ENCODE data around the gene ATP13A2.

ATP13A2 gene

DNA sequence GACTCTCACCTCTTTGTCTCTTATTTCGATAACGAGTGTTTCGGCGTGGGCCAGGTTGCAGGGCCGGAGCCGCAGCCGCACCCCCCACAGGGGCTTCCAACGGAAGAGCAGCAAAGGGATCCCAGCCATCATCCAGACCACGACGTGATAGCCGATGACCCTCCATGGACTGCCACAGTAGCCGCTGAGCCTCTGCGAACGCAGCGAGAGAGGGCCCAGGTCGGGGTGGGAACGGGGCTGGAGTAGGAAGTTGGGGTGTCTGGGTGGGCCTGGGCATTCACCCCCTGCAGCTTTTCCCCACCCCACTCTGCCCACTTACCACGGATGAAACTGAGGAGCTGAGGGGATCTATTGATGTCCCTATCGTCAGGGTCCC is 6.4 kb downstream of the ATP13A2 start:
- ATAC-seq (replicated peaks) = no peak

GRCh38 chr1:17004466-17005364 is 7.0 kb downstream of the ATP13A2 start:
- Mint-ChIP-seq H3K27me3 (no peaks in the 10 kb centered on the region), H3K36me3 (peaks cover 17 to 30% of the 10 kb centered on the region in 2 donors), H3K27ac (no peak overlapping the region), H3K4me1 (peaks cover 3 to 4% of the 10 kb centered on the region in 2 donors), H3K9me3 (no peaks in the 10 kb centered on the region), H3K4me3 (no peak overlapping the region)
- no peak for DNase-seq
- no peak for ATAC-seq (replicated peaks)

More for the DNA sequence above, 6.4 kb downstream of the ATP13A2 start:
- Mint-ChIP-seq H3K27me3 (no peaks in the 10 kb centered on the region), H3K36me3 (peaks cover 17 to 28% of the 10 kb centered on the region in 2 donors), H3K4me1 (peaks cover 9 to 11% of the 10 kb centered on the region in 2 donors), H3K27ac (no peak overlapping the region), H3K9me3 (no peaks in the 10 kb centered on the region), H3K4me3 (no peak overlapping the region)
- no peak for DNase-seq

- Mint-ChIP-seq H3K4me1 (no peaks in the 10 kb centered on the region), H3K4me3 (no peak overlapping the region), H3K27me3 (no peaks in the 10 kb centered on the region), H3K36me3 (peaks cover 30 to 46% of the 10 kb centered on the region in 2 donors), H3K27ac (no peak overlapping the region), H3K9me3 (no peaks in the 10 kb centered on the region)
- ATAC-seq (replicated peaks) (no peak), DNase-seq (no peak)
Observed at GRCh38 chr1:17002524-17002902, 9.2 kb downstream of the ATP13A2 start.

- no peaks in the 10 kb centered on the region for H3K9me3 Mint-ChIP-seq
- peaks cover 30 to 46% of the 10 kb centered on the region in 2 donors for H3K36me3 Mint-ChIP-seq
- DNase-seq = no peak
- no peak for ATAC-seq (replicated peaks)
- H3K4me3 Mint-ChIP-seq = no peak overlapping the region
- no peaks in the 10 kb centered on the region for H3K27me3 Mint-ChIP-seq
- no peaks in the 10 kb centered on the region for H3K4me1 Mint-ChIP-seq
- no peak overlapping the region for H3K27ac Mint-ChIP-seq
Observed at GRCh38 chr1:17001760-17002523, 9.8 kb downstream of the ATP13A2 start.

DNA sequence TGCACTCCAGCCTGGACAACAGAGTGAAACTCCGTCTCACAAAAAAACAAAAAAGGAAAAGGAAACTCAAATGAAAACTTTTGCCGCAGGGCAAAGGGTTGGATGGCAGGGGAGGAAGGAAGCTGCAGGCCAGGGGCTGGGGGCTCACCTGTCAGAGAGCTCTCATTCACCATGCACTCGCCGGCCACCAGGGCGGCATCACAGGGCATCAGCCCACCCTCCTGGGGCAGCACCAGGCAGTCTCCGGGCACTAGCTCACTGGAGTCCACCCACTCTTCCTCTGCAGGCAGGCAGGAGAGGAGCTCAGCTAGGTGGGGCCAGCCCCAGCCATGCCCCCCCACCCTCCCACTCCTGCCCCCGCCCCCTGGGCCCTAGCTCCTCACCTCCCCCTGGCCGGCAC is 11.9 kb downstream of the ATP13A2 start:
- no peak overlapping the region for H3K4me3 Mint-ChIP-seq
- no peaks in the 10 kb centered on the region for H3K9me3 Mint-ChIP-seq
- peaks cover 40 to 59% of the 10 kb centered on the region in 2 donors for H3K36me3 Mint-ChIP-seq
- no peaks in the 10 kb centered on the region for H3K4me1 Mint-ChIP-seq
- no peak overlapping the region for H3K27ac Mint-ChIP-seq
- no peaks in the 10 kb centered on the region for H3K27me3 Mint-ChIP-seq
- no peak for ATAC-seq (replicated peaks)
- no peak for DNase-seq

DNA sequence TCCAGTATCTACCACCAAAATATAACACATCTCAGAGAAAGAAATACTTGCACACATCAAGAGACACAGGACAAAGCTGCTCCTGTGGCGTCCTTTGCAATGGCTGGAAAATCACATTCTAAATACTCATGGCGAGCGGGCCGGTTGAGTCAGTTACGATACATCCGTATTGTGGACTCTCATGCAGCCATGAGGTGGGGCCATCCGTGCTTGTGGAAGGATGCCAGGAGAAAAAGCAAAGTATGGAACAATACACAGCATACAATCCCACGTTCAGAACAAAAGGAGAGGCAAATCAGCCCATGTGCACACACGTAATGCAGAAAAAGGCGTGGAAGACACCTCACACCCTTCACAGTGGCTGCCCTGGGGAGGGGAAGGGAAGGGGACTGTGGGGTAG is 13.1 kb downstream of the ATP13A2 start:
- no peak for DNase-seq
- no peaks in the 10 kb centered on the region for H3K4me1 Mint-ChIP-seq
- no peaks in the 10 kb centered on the region for H3K27me3 Mint-ChIP-seq
- no peaks in the 10 kb centered on the region for H3K9me3 Mint-ChIP-seq
- no peak overlapping the region for H3K4me3 Mint-ChIP-seq
- ATAC-seq (replicated peaks) = no peak
- H3K27ac Mint-ChIP-seq = no peak overlapping the region
- peaks cover 36 to 51% of the 10 kb centered on the region in 2 donors for H3K36me3 Mint-ChIP-seq

DNA sequence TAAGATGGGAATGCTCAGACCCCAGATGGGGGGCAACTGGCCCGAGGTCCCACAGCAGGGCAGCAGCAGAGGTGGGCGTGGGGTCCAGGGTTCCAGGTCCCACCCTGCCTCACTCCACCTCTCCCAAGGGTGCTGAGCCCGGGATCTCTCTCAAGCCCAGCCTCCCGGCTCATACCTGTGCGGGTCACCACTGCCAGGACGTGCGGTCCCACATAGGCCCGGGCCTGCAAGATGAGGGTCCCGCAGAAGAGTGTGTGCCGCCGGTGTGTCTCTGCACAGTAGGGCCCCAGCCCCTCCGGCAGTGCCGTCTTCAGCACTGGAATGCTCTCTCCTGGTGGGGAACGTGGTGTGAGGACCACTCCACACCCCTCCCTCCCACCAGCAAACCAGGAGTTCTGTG is 14.9 kb downstream of the ATP13A2 start:
- no peak overlapping the region for H3K27ac Mint-ChIP-seq
- DNase-seq (no peak), ATAC-seq (replicated peaks) (no peak)
- no peaks in the 10 kb centered on the region for H3K27me3 Mint-ChIP-seq
- peaks cover 32 to 41% of the 10 kb centered on the region in 2 donors for H3K36me3 Mint-ChIP-seq
- H3K9me3 Mint-ChIP-seq = no peaks in the 10 kb centered on the region
- H3K4me3 Mint-ChIP-seq = no peak overlapping the region
- no peaks in the 10 kb centered on the region for H3K4me1 Mint-ChIP-seq

GRCh38 chr1:16993521-16994038 is 18.1 kb downstream of the ATP13A2 start:
- DNase-seq (no peak), ATAC-seq (replicated peaks) (no peak)
- H3K27ac Mint-ChIP-seq = no peak overlapping the region
- no peaks in the 10 kb centered on the region for H3K4me1 Mint-ChIP-seq
- peaks cover 31 to 32% of the 10 kb centered on the region in 2 donors for H3K36me3 Mint-ChIP-seq
- no peaks in the 10 kb centered on the region for H3K27me3 Mint-ChIP-seq
- no peak overlapping the region for H3K4me3 Mint-ChIP-seq
- no peaks in the 10 kb centered on the region for H3K9me3 Mint-ChIP-seq

GRCh38 chr1:16992675-16993074 is 19.1 kb downstream of the ATP13A2 start:
- H3K36me3 Mint-ChIP-seq = peaks cover 23 to 30% of the 10 kb centered on the region in 2 donors
- no peaks in the 10 kb centered on the region for H3K27me3 Mint-ChIP-seq
- no peak overlapping the region for H3K27ac Mint-ChIP-seq
- H3K9me3 Mint-ChIP-seq = no peaks in the 10 kb centered on the region
- ATAC-seq (replicated peaks) (no peak), DNase-seq (no peak)
- no peaks in the 10 kb centered on the region for H3K4me1 Mint-ChIP-seq
- H3K4me3 Mint-ChIP-seq = no peak overlapping the region

GRCh38 chr1:16992102-16992501 is 19.6 kb downstream of the ATP13A2 start:
- no peaks in the 10 kb centered on the region for H3K27me3 Mint-ChIP-seq
- DNase-seq (no peak), ATAC-seq (replicated peaks) (no peak)
- peak overlapping the region; percentile 47 for H3K27ac Mint-ChIP-seq
- no peaks in the 10 kb centered on the region for H3K9me3 Mint-ChIP-seq
- no peak overlapping the region for H3K4me3 Mint-ChIP-seq
- peaks cover 24 to 36% of the 10 kb centered on the region in 2 donors for H3K36me3 Mint-ChIP-seq
- H3K4me1 Mint-ChIP-seq = no peaks in the 10 kb centered on the region

- Mint-ChIP-seq H3K4me3 (no peak overlapping the region), H3K36me3 (peaks cover 24 to 41% of the 10 kb centered on the region in 2 donors), H3K9me3 (no peaks in the 10 kb centered on the region), H3K27ac (no peak overlapping the region), H3K4me1 (no peaks in the 10 kb centered on the region), H3K27me3 (no peaks in the 10 kb centered on the region)
- ATAC-seq (replicated peaks) (no peak), DNase-seq (no peak)
Observed at GRCh38 chr1:16991571-16991970, 20.2 kb downstream of the ATP13A2 start.

DNA sequence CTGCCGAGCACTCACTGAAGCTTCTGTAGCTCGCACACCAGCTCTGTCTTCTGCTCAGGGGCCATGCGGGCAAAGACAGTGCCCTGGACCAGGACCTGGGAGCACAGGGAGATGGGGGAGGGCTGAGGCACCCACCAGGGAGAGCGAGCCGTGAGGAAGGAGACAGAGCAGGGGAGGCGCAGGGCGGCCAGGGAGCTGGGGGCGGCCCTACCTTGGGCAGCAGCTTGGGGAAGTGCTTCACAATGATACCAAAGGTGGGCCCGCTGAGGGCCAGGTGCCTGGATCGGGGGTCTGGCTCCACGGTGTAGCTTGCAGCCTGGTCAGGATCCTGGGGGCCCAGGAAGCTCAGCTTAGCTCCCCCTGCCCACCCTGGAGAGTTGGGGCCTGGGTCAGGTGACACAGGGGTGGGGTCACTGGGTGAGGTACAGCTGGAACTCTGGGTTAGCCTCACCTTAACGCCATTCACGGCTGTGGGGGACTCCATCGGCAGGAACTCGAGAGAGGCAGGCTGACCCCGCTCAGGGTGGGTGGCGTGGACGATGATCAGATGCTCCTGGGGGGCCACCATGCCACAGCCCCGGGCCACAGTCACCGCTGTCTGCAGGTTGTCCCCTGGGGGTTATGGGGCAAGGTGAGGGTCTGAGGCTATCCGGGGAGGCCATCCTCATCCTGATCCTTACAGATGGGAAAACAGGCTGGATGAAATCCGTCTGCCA is 21.9 kb downstream of the ATP13A2 start:
- H3K27ac Mint-ChIP-seq = no peak overlapping the region
- H3K4me1 Mint-ChIP-seq = no peaks in the 10 kb centered on the region
- no peaks in the 10 kb centered on the region for H3K9me3 Mint-ChIP-seq
- peaks cover 22 to 38% of the 10 kb centered on the region in 2 donors for H3K36me3 Mint-ChIP-seq
- no peak for ATAC-seq (replicated peaks)
- no peak for DNase-seq
- H3K4me3 Mint-ChIP-seq = no peak overlapping the region
- no peaks in the 10 kb centered on the region for H3K27me3 Mint-ChIP-seq

DNA sequence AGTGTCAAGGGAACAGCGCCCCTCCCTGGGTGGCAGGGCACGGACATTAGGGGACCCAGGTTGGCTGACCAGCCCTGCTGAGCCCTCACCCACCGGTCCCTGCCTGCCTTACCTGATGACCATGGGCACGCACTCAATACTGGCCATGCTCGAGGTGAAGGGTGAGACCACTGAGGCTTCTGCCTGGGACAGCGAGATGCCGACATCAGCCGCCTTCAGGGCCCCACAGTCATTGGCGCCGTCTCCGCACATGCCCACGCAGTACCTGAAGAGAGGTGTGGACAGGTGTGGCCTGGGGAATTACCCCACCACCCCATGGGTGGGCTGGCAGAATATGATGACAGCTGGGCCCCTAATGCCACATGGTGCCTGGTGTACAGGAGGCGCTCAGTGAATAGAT is 23.5 kb downstream of the ATP13A2 start:
- Mint-ChIP-seq H3K36me3 (peaks cover 21 to 37% of the 10 kb centered on the region in 2 donors), H3K9me3 (no peaks in the 10 kb centered on the region), H3K4me3 (no peak overlapping the region), H3K4me1 (no peaks in the 10 kb centered on the region), H3K27ac (no peak overlapping the region), H3K27me3 (peaks cover 3% of the 10 kb centered on the region in 2 donors)
- no peak for DNase-seq
- ATAC-seq (replicated peaks) = no peak

DNA sequence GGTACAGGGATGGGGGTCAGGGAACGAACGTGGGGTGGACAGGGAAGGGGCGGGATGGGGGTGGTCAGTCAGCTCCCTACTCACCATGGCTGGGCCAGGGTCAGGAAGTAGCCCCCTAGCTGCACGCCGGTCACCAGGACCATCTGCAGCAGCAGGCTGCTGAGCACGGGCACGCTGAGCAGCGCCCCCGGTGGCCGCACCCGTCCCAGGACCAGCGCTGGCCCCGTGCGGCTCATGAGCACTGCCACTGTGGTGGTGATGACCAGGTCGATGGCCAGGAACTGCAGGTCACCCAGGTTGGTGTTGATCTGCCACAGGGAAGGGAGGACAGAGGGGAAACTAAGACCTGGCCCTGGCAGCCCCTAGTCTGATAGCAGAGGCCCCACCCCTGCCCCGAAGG is 24.8 kb downstream of the ATP13A2 start:
- DNase-seq = no peak
- H3K36me3 Mint-ChIP-seq = peaks cover 21 to 37% of the 10 kb centered on the region in 2 donors
- no peaks in the 10 kb centered on the region for H3K9me3 Mint-ChIP-seq
- no peaks in the 10 kb centered on the region for H3K4me1 Mint-ChIP-seq
- H3K4me3 Mint-ChIP-seq = no peak overlapping the region
- ATAC-seq (replicated peaks) = no peak
- no peak overlapping the region for H3K27ac Mint-ChIP-seq
- H3K27me3 Mint-ChIP-seq = peaks cover 7 to 11% of the 10 kb centered on the region in 2 donors
